HG02852 (cell line): ENCODE results near the gene DNAH7.
A peak's percentile ranks its signal among the peaks of the same experiment; 100 is the strongest.

Experiments used
- ATAC-seq: cut with Tn5 transposase; IDR thresholded peaks from one replicate; pipeline ENCODE4 v1.9.1; 2021; ENCODE audit warnings: mild to moderate bottlenecking, moderate library complexity; ENCODE audit not compliant: unreplicated experiment

Gene DNAH7

GRCh38 chr2:196079052-196079451, 10.4 kb upstream of the DNAH7 start:
- no peak for ATAC-seq

- no peak for ATAC-seq
Measured at GRCh38 chr2:196077821-196078220, 9.2 kb upstream of the DNAH7 start.

- no peak for ATAC-seq
Measured at GRCh38 chr2:196076778-196077568, 8.3 kb upstream of the DNAH7 start.

- ATAC-seq, result no peak
Measured at GRCh38 chr2:196075196-196075595, 6.6 kb upstream of the DNAH7 start.

GRCh38 chr2:196074631-196075030, 6.0 kb upstream of the DNAH7 start:
- ATAC-seq, result no peak

GRCh38 chr2:196073521-196073920, 4.9 kb upstream of the DNAH7 start:
- ATAC-seq, result no peak

- no peak for ATAC-seq
Measured at GRCh38 chr2:196067088-196067382, 1.6 kb downstream of the DNAH7 start.

GRCh38 chr2:196066291-196067087, 2.1 kb downstream of the DNAH7 start:
- no peak for ATAC-seq

GRCh38 chr2:196063773-196064172, 4.9 kb downstream of the DNAH7 start:
- ATAC-seq, result no peak

GRCh38 chr2:196059491-196059960, 9.1 kb downstream of the DNAH7 start:
- ATAC-seq, result no peak

GRCh38 chr2:196054631-196055030, 14.0 kb downstream of the DNAH7 start:
- no peak for ATAC-seq

- peak; percentile 60 for ATAC-seq
Measured at GRCh38 chr2:196046123-196046917, 22.3 kb downstream of the DNAH7 start.

GRCh38 chr2:196041786-196042185, 26.9 kb downstream of the DNAH7 start:
- no peak for ATAC-seq

- ATAC-seq, result no peak
Measured at GRCh38 chr2:196040218-196040617, 28.4 kb downstream of the DNAH7 start.

GRCh38 chr2:196036442-196036841, 32.2 kb downstream of the DNAH7 start:
- ATAC-seq, result no peak

- ATAC-seq, result no peak
Measured at GRCh38 chr2:196018037-196018436, 50.6 kb downstream of the DNAH7 start.

GRCh38 chr2:196012314-196012713, 56.3 kb downstream of the DNAH7 start:
- ATAC-seq, result no peak

GRCh38 chr2:196000551-196000950, 68.1 kb downstream of the DNAH7 start:
- no peak for ATAC-seq

- ATAC-seq, result no peak
Measured at GRCh38 chr2:195998070-195998469, 70.6 kb downstream of the DNAH7 start.

GRCh38 chr2:195995499-195995898, 73.1 kb downstream of the DNAH7 start:
- no peak for ATAC-seq

- no peak for ATAC-seq
Measured at GRCh38 chr2:195993623-195994022, 75.0 kb downstream of the DNAH7 start.
